ENCODE measurements around the gene KERA.

GRCh38 chr12:91078501-91078900, 20.7 kb upstream of the KERA start:
- TF ChIP-seq ELF4 (CRISPR knock-in tag; IDR thresholded peaks at IDR 0.05) (no peak), REST (IDR thresholded peaks at IDR 0.05; ENCODE audit: borderline replicate concordance) (no peak), REST (CRISPR knock-in tag; IDR thresholded peaks at IDR 0.05; ENCODE audit: low read depth) (no peak), EZH2 (IDR thresholded peaks at IDR 0.05; ENCODE audit: borderline replicate concordance, low read depth, low read length) (no peak), MAX (CRISPR knock-in tag; IDR thresholded peaks at IDR 0.05) (no peak), POLR2AphosphoS5 (IDR thresholded peaks at IDR 0.05; ENCODE audit: control insufficient read depth, insufficient read depth, low read depth, low read length) (no peak), RBFOX2 (IDR thresholded peaks at IDR 0.05; ENCODE audit: low read depth, low read length) (no peak), CBX1 (IDR thresholded peaks at IDR 0.05; ENCODE audit: low read depth) (no peak), NFE2L1 (tag; IDR thresholded peaks at IDR 0.05; ENCODE audit: borderline replicate concordance, low read depth) (no peak), ZNF76 (CRISPR knock-in tag; IDR thresholded peaks at IDR 0.05; ENCODE audit: borderline replicate concordance) (no peak), CTCF (IDR thresholded peaks at IDR 0.05 in 2 of 3, conservative IDR thresholded peaks at IDR 0.05 in 1 of 3; ENCODE audit: insufficient read depth in 2 of 3, low read depth in 1 of 3, low read length in 3 of 3) (no peak), ATF3 (IDR thresholded peaks at IDR 0.05) (no peak), ATF3 (CRISPR knock-in tag; conservative IDR thresholded peaks at IDR 0.05) (no peak), ZFX (CRISPR knock-in tag; IDR thresholded peaks at IDR 0.05) (no peak)
